ENCODE results near the gene PDE4B. TPM values are rescaled to one million over a fixed set of nuclear protein-coding genes. Genes with fewer than 3 reads are reported as not detected.

Gene PDE4B
- polyA plus RNA-seq, 1 donor (not counting 4 experiments of a cell fraction or from before 2014, with no cell fraction given) = 0.29 TPM

DNA sequence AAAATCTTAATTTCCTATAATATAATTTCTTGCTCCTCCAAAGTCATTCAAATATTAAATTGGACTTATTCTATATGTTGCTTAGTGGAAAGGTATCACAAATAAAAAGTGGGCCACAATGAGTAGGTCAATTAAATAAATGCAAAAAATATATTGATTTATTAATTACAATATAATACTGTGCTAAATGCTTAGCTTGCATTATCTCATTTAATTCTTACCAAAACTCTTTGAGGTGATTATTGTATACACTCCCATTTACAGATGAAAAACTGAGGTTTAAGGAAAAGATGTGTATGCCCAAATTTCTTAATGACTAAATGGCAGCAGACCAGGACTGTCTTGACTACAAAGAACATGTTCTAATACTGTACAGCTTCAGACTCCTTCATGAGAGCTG is 415.9 kb downstream of the PDE4B start:
- TF ChIP-seq EZH2 (IDR thresholded peaks at IDR 0.05; ENCODE audit: low read length) = no peak
- TF ChIP-seq, protein P1, sequence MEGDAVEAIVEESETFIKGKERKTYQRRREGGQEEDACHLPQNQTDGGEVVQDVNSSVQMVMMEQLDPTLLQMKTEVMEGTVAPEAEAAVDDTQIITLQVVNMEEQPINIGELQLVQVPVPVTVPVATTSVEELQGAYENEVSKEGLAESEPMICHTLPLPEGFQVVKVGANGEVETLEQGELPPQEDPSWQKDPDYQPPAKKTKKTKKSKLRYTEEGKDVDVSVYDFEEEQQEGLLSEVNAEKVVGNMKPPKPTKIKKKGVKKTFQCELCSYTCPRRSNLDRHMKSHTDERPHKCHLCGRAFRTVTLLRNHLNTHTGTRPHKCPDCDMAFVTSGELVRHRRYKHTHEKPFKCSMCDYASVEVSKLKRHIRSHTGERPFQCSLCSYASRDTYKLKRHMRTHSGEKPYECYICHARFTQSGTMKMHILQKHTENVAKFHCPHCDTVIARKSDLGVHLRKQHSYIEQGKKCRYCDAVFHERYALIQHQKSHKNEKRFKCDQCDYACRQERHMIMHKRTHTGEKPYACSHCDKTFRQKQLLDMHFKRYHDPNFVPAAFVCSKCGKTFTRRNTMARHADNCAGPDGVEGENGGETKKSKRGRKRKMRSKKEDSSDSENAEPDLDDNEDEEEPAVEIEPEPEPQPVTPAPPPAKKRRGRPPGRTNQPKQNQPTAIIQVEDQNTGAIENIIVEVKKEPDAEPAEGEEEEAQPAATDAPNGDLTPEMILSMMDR (optimal IDR thresholded peaks at IDR 0.05 in 1 of 3, IDR thresholded peaks at IDR 0.05 in 1 of 3, conservative IDR thresholded peaks at IDR 0.05 in 1 of 3; ENCODE audit: extremely low read depth in 1 of 3, insufficient read depth in 2 of 3, low read length in 3 of 3) = no peak
- dilution Hi-C loops (cut with MboI; ENCODE audit: extremely low pct_ligation_motif_present, low sequenced_read_pairs) = no loop called here
- FAIRE-seq (no peak), DNase-seq (ENCODE audit: low read depth, low spot score) (no peak)
- Histone ChIP-seq H4K20me1 (ENCODE audit: control insufficient read depth, extremely low read depth, insufficient read depth, low read length) (no peaks in the 10 kb centered on the region), H3K4me2 (ENCODE audit: control insufficient read depth, extremely low read depth, insufficient read depth, low read depth, low read length) (no peak overlapping the region), H3K27ac (ENCODE audit: control insufficient read depth, insufficient read depth, low read length) (no peak overlapping the region), H3K27me3 (ENCODE audit: control insufficient read depth, extremely low read depth, insufficient read depth, low read length) (no peaks in the 10 kb centered on the region), H3K4me3 (ENCODE audit: control insufficient read depth in 2 of 3, extremely low read depth in 1 of 3, insufficient read depth in 2 of 3, low read depth in 1 of 3, low read length in 3 of 3) (no peak overlapping the region), H3K9me1 (ENCODE audit: control insufficient read depth, extremely low read depth, insufficient read depth, low read length) (no peaks in the 10 kb centered on the region), H3K9ac (ENCODE audit: control insufficient read depth, extremely low read depth, insufficient read depth, low read length) (no peak overlapping the region), H3K79me2 (ENCODE audit: control insufficient read depth, insufficient read depth, low read length) (no peaks in the 10 kb centered on the region), H3K4me1 (ENCODE audit: control insufficient read depth, extremely low read depth, insufficient read depth, low read length) (no peaks in the 10 kb centered on the region), H2AFZ (ENCODE audit: control insufficient read depth, low read length) (no peak overlapping the region), H3K9me3 (ENCODE audit: control insufficient read depth, low read depth, low read length) (no peaks in the 10 kb centered on the region), H3K36me3 (ENCODE audit: control insufficient read depth in 2 of 2, extremely low read depth in 1 of 2, insufficient read depth in 2 of 2, low read length in 2 of 2) (no peaks in the 10 kb centered on the region)

DNA sequence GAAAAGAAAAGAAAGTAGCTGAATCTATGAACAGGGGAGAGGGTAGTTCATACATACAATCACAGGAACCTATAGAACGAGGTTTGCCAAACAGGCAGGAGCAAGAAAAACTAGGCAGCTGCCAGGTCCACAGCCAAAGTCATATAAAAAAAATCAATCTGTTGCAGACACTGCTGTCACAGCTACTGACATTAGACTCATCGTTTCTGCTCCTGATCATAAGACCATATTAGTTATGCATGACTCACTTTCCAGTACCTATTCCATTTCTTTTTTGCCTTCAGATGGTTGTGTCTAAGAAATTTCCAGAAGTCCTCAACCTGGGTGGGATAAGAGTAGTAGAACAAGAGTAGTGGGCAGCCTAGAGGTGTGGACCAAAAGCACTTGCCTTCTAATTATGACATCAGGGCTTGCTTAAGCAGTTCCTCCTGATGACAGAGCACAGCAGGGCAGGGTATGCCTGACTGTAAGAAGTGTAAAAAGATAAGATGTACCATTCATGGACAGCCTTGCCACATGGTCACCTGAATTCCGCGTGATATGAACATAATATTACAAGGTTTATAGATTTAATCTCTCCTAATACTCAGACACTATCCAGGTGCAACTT is 418.0 kb downstream of the PDE4B start:
- no peak overlapping the region for H3K4me3 ChIP-seq (ENCODE audit: control insufficient read depth in 2 of 3, extremely low read depth in 1 of 3, insufficient read depth in 2 of 3, low read depth in 1 of 3, low read length in 3 of 3)
- no peak overlapping the region for H3K9ac ChIP-seq (ENCODE audit: control insufficient read depth, extremely low read depth, insufficient read depth, low read length)
- H3K27ac ChIP-seq (ENCODE audit: control insufficient read depth, insufficient read depth, low read length) = no peak overlapping the region
- no peaks in the 10 kb centered on the region for H3K9me3 ChIP-seq (ENCODE audit: control insufficient read depth, low read depth, low read length)
- DNase-seq (ENCODE audit: low read depth, low spot score) (no peak), FAIRE-seq (no peak)
- H3K27me3 ChIP-seq (ENCODE audit: control insufficient read depth, extremely low read depth, insufficient read depth, low read length) = no peaks in the 10 kb centered on the region
- H3K4me2 ChIP-seq (ENCODE audit: control insufficient read depth, extremely low read depth, insufficient read depth, low read depth, low read length) = no peak overlapping the region
- no peak overlapping the region for H2AFZ ChIP-seq (ENCODE audit: control insufficient read depth, low read length)
- dilution Hi-C loops (cut with MboI; ENCODE audit: extremely low pct_ligation_motif_present, low sequenced_read_pairs) = no loop called here
- no peaks in the 10 kb centered on the region for H3K4me1 ChIP-seq (ENCODE audit: control insufficient read depth, extremely low read depth, insufficient read depth, low read length)
- no peaks in the 10 kb centered on the region for H3K9me1 ChIP-seq (ENCODE audit: control insufficient read depth, extremely low read depth, insufficient read depth, low read length)
- H3K79me2 ChIP-seq (ENCODE audit: control insufficient read depth, insufficient read depth, low read length) = no peaks in the 10 kb centered on the region
- TF ChIP-seq, protein P1 (optimal IDR thresholded peaks at IDR 0.05 in 1 of 3, IDR thresholded peaks at IDR 0.05 in 1 of 3, conservative IDR thresholded peaks at IDR 0.05 in 1 of 3; ENCODE audit: extremely low read depth in 1 of 3, insufficient read depth in 2 of 3, low read length in 3 of 3) = no peak
- TF ChIP-seq EZH2 (IDR thresholded peaks at IDR 0.05; ENCODE audit: low read length) = no peak
- no peaks in the 10 kb centered on the region for H3K36me3 ChIP-seq (ENCODE audit: control insufficient read depth in 2 of 2, extremely low read depth in 1 of 2, insufficient read depth in 2 of 2, low read length in 2 of 2)
- H4K20me1 ChIP-seq (ENCODE audit: control insufficient read depth, extremely low read depth, insufficient read depth, low read length) = no peaks in the 10 kb centered on the region

Data from keratinocyte (primary cell).